Trophoblast cell (in vitro differentiated cells and primary cell): ENCODE results near the gene EFNA5.

Experiments used
- DNase-seq, 2 donors: peaks; one replicate each; pipeline ENCODE4 v3.0.0-alpha.2; 2016
- H2AFZ ChIP-seq: 2 replicates; pipeline ENCODE4 v1.6.1; 2013; ENCODE audit warnings: low read length, moderate library complexity, mild to moderate bottlenecking; ENCODE audit not compliant: insufficient read depth, poor library complexity
- H2AK5ac ChIP-seq: 2 replicates; pipeline ENCODE4 v1.6.1; 2013; ENCODE audit warnings: mild to moderate bottlenecking, low read length
- H2BK120ac ChIP-seq: 2 replicates; pipeline ENCODE4 v1.6.1; 2013; ENCODE audit warnings: low read length, mild to moderate bottlenecking, moderate library complexity; ENCODE audit not compliant: insufficient read depth, poor library complexity
- H2BK12ac ChIP-seq: 2 replicates; pipeline ENCODE4 v1.6.1; 2013; ENCODE audit warnings: mild to moderate bottlenecking, low read length, moderate library complexity
- H2BK5ac ChIP-seq: 2 replicates; pipeline ENCODE4 v1.6.1; 2013; ENCODE audit warnings: low read length, low read depth, moderate library complexity, mild to moderate bottlenecking; ENCODE audit not compliant: poor library complexity
- H3K14ac ChIP-seq: 2 replicates; pipeline ENCODE4 v1.6.1; 2013; ENCODE audit warnings: mild to moderate bottlenecking, low read length
- H3K18ac ChIP-seq: 2 replicates; pipeline ENCODE4 v1.6.1; 2013; ENCODE audit warnings: mild to moderate bottlenecking, low read length
- H3K23ac ChIP-seq: 2 replicates; pipeline ENCODE4 v1.6.1; 2013; ENCODE audit warnings: low read length
- H3K27ac ChIP-seq: 2 replicates; pipeline ENCODE4 v1.5.1; 2013; ENCODE audit warnings: low read depth, mild to moderate bottlenecking, inconsistent platforms, low read length, moderate library complexity
- H3K27me3 ChIP-seq: 2 replicates; pipeline ENCODE4 v1.6.1; 2013; ENCODE audit warnings: inconsistent platforms, mild to moderate bottlenecking, low read length, moderate library complexity; ENCODE audit not compliant: insufficient read depth
- H3K36me3 ChIP-seq, 2 experiments: 1 replicate in 1 of 2; 2 replicates in 1 of 2; pipeline ENCODE4 v1.6.1; 2013; ENCODE audit warnings: low read length in 2 of 2, mild to moderate bottlenecking in 2 of 2, moderate library complexity in 1 of 2; ENCODE audit not compliant: insufficient read depth in 2 of 2, control insufficient read depth in 1 of 2
- H3K4ac ChIP-seq: 2 replicates; pipeline ENCODE4 v1.6.1; 2013; ENCODE audit warnings: low read depth, mild to moderate bottlenecking, low read length, moderate library complexity
- H3K4me1 ChIP-seq, 2 experiments: 1 replicate in 1 of 2; 2 replicates in 1 of 2; pipeline ENCODE4 v1.6.1; 2013; ENCODE audit warnings: low read length in 2 of 2, mild to moderate bottlenecking in 2 of 2, moderate library complexity in 1 of 2; ENCODE audit not compliant: insufficient read depth in 2 of 2, control insufficient read depth in 1 of 2
- H3K4me2 ChIP-seq: 2 replicates; pipeline ENCODE4 v1.6.1; 2013; ENCODE audit warnings: inconsistent platforms, mild to moderate bottlenecking, low read length, moderate library complexity
- H3K4me3 ChIP-seq: 2 replicates; pipeline ENCODE4 v1.5.1; 2013; ENCODE audit warnings: mild to moderate bottlenecking, low read depth, low read length, inconsistent platforms
- H3K79me1 ChIP-seq: one replicate; pipeline ENCODE4 v1.6.1; 2013; ENCODE audit warnings: low read length
- H3K79me2 ChIP-seq: 2 replicates; pipeline ENCODE4 v1.6.1; 2013; ENCODE audit warnings: low read length, mild to moderate bottlenecking; ENCODE audit not compliant: control insufficient read depth, insufficient read depth, poor library complexity
- H3K9ac ChIP-seq: 2 replicates; pipeline ENCODE4 v1.6.1; 2013; ENCODE audit warnings: mild to moderate bottlenecking, low read length
- H3K9me3 ChIP-seq: 2 replicates; pipeline ENCODE4 v1.6.1; 2013; ENCODE audit warnings: low read depth, mild to moderate bottlenecking, control low read depth, inconsistent platforms, low read length; ENCODE audit not compliant: insufficient read depth
- H4K12ac ChIP-seq: 2 replicates; pipeline ENCODE4 v1.6.1; 2013; ENCODE audit warnings: low read depth, mild to moderate bottlenecking, low read length, moderate library complexity
- H4K8ac ChIP-seq: 2 replicates; pipeline ENCODE4 v1.6.1; 2013; ENCODE audit warnings: low read depth, mild to moderate bottlenecking, low read length, moderate library complexity
- H4K91ac ChIP-seq: one replicate; pipeline ENCODE4 v1.6.1; 2013; ENCODE audit warnings: low read depth, mild to moderate bottlenecking, low read length, moderate library complexity
- WGBS: extraction: QIAGEN DNeasy Blood & Tissue Kit; methylation state at CpG from one replicate; pipeline ENCODE4 v1.1.7; 2013; ENCODE audit warnings: missing lambda C conversion rate; ENCODE audit not compliant: insufficient read length, insufficient coverage; ENCODE audit errors: extremely low coverage; 5-methylcytosine and 5-hydroxymethylcytosine counted together

Gene EFNA5

DNA sequence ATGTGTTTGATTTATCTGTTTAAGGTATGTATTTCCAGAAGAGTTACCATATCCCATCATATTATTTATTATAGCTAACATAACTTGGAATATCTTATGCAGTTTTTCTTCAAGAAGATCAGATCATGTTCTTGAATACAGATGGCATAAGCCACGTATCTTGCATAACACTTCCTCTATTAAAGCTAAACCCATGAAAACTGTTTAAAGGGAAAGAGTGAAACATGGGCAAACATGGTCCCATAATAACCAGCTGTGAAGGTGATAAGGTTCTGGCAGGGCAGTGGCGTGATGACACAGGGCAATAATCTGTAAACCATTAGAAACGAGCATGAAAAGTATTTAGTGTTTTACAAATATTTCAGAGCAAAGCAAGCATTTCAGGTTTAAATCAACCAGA, 34.2 kb downstream of the EFNA5 start:
- no peak for DNase-seq
- no peak overlapping the region for H3K4ac ChIP-seq
- H3K23ac ChIP-seq = no peak overlapping the region

DNA sequence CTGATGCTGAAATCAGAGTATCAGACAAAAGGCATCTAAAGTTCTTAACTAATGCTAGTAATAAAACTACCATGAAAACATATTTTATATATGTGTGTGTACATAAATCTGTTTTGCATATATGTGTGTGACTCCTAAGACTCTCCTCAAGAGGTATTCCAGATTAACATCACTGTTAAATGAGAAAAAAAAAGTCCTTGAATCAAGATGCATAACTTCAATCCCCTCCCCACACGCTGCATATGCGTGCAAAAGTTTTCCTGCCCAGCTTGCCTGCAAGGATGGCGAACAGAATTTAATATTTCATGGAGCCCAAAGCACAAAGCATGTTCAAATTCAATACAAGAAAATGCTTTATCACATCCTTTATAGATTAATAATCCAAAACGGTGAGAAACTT, 34.7 kb downstream of the EFNA5 start:
- no peak overlapping the region for H2BK12ac ChIP-seq
- no CpG with 5 or more reads among the region's 4 CpGs for WGBS

More for the DNA sequence above, 34.2 kb downstream of the EFNA5 start:
- H2AFZ ChIP-seq = no peak overlapping the region
- no peaks in the 10 kb centered on the region for H3K27me3 ChIP-seq
- no peak overlapping the region for H2AK5ac ChIP-seq
- no peaks in the 10 kb centered on the region for H3K79me1 ChIP-seq
- no CpG with 5 or more reads among the region's 3 CpGs for whole genome bisulfite sequencing
- no peaks in the 10 kb centered on the region for H3K36me3 ChIP-seq
- no peak overlapping the region for H3K4me3 ChIP-seq
- H4K12ac ChIP-seq = no peak overlapping the region
- H2BK12ac ChIP-seq = no peak overlapping the region
- H4K8ac ChIP-seq = no peak overlapping the region
- H4K91ac ChIP-seq = no peak overlapping the region
- H3K9me3 ChIP-seq = no peaks in the 10 kb centered on the region
- H3K9ac ChIP-seq = no peak overlapping the region
- no peak overlapping the region for H3K18ac ChIP-seq
- H2BK5ac ChIP-seq = no peak overlapping the region
- no peak overlapping the region for H3K14ac ChIP-seq
- no peak overlapping the region for H2BK120ac ChIP-seq
- H3K79me2 ChIP-seq = no peaks in the 10 kb centered on the region
- no peak overlapping the region for H3K4me2 ChIP-seq
- H3K27ac ChIP-seq = no peak overlapping the region
- no peaks in the 10 kb centered on the region for H3K4me1 ChIP-seq

GRCh38 chr5:107634981-107635848, 35.5 kb downstream of the EFNA5 start:
- WGBS = no CpG with 5 or more reads among the region's 7 CpGs
- Histone ChIP-seq H3K18ac (no peak overlapping the region), H2BK12ac (no peak overlapping the region), H3K9ac (no peak overlapping the region), H3K36me3 (no peaks in the 10 kb centered on the region), H3K79me1 (no peaks in the 10 kb centered on the region), H3K14ac (no peak overlapping the region), H2AFZ (no peak overlapping the region), H3K27me3 (no peaks in the 10 kb centered on the region), H2BK5ac (no peak overlapping the region), H3K4me1 (no peaks in the 10 kb centered on the region), H3K79me2 (no peaks in the 10 kb centered on the region), H3K9me3 (no peaks in the 10 kb centered on the region), H4K8ac (no peak overlapping the region), H2BK120ac (no peak overlapping the region), H3K23ac (no peak overlapping the region), H2AK5ac (no peak overlapping the region), H4K12ac (no peak overlapping the region), H3K4ac (no peak overlapping the region), H4K91ac (no peak overlapping the region), H3K4me3 (no peak overlapping the region), H3K27ac (no peak overlapping the region), H3K4me2 (no peak overlapping the region)
- DNase-seq = no peak

More for the DNA sequence above, 34.7 kb downstream of the EFNA5 start:
- Histone ChIP-seq H2AFZ (no peak overlapping the region), H3K4me3 (no peak overlapping the region), H3K9ac (no peak overlapping the region), H4K91ac (no peak overlapping the region), H2BK120ac (no peak overlapping the region), H3K23ac (no peak overlapping the region), H4K8ac (no peak overlapping the region), H3K27ac (no peak overlapping the region), H3K79me1 (no peaks in the 10 kb centered on the region), H3K79me2 (no peaks in the 10 kb centered on the region), H4K12ac (no peak overlapping the region), H3K4me1 (no peaks in the 10 kb centered on the region), H2BK5ac (no peak overlapping the region), H3K18ac (no peak overlapping the region), H3K14ac (no peak overlapping the region), H2AK5ac (no peak overlapping the region), H3K4ac (no peak overlapping the region), H3K9me3 (no peaks in the 10 kb centered on the region), H3K4me2 (no peak overlapping the region), H3K27me3 (no peaks in the 10 kb centered on the region), H3K36me3 (no peaks in the 10 kb centered on the region)
- no peak for DNase-seq

DNA sequence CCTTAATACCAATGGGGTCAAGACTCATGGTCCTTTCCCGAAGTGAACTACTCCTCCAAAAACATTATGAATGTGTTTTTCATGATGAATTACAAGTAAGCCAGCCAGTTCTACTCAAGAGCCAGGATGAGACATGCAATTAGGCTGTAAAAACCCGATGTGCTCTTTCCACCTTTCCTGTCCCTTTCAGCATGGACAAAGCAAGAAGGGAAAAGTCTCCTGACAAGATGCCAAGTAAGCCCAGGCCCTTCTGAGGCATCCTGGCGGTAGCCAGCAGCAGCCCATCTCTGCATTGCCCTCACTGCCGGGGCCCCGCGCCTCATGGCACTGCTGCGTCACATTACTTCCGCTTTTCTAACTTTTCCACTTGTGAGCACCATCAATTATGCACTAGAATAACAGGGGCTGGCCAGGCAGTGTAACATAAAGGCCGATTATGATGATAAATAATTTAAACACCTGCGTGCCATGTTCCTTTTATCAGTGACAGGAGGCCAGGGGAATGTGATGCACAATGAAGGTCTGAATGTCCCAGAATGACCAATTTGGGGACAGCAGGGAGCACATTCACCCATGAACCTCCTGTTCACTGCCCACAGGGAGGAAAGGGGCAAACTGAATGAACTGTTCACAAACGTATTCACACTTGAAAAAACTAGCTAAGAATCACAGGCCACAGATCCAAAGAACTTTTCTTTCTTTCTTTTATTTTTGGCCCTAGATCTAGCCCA, 37.4 kb downstream of the EFNA5 start:
- Histone ChIP-seq H2AFZ (no peak overlapping the region), H4K91ac (no peak overlapping the region), H3K9me3 (no peaks in the 10 kb centered on the region), H2BK12ac (no peak overlapping the region), H3K4me3 (no peak overlapping the region), H4K12ac (no peak overlapping the region), H3K9ac (no peak overlapping the region), H3K27ac (no peak overlapping the region), H3K4me1 (no peaks in the 10 kb centered on the region), H3K4ac (no peak overlapping the region), H3K79me1 (no peaks in the 10 kb centered on the region), H3K79me2 (no peaks in the 10 kb centered on the region), H2BK120ac (no peak overlapping the region), H3K36me3 (no peaks in the 10 kb centered on the region), H2BK5ac (no peak overlapping the region), H3K27me3 (no peaks in the 10 kb centered on the region), H2AK5ac (no peak overlapping the region), H3K23ac (no peak overlapping the region), H3K14ac (no peak overlapping the region), H4K8ac (no peak overlapping the region), H3K4me2 (no peak overlapping the region), H3K18ac (no peak overlapping the region)
- DNase-seq = no peak
- WGBS = no CpG with 5 or more reads among the region's 11 CpGs
